ENCODE data around the gene OTOP2.

OTOP2 gene

GRCh38 chr17:74928786-74929185 is 4.7 kb downstream of the OTOP2 start:
- no peak for DNase-seq

- no peak for DNase-seq
Observed at GRCh38 chr17:74930535-74931036, 6.5 kb downstream of the OTOP2 start.

- DNase-seq: no peak
Observed at GRCh38 chr17:74935048-74935447, 11.0 kb downstream of the OTOP2 start.

GRCh38 chr17:74935585-74936469 is 11.8 kb downstream of the OTOP2 start, which contains the start of gene OTOP3:
Gene OTOP3, plus strand, starts transcription at chr17:74935898. Its CDS starts 24 bp downstream, at chr17:74935922.
- DNase-seq: no peak

- DNase-seq: no peak
Observed at GRCh38 chr17:74936470-74936799, 12.4 kb downstream of the OTOP2 start.

GRCh38 chr17:74937064-74938051 is 13.3 kb downstream of the OTOP2 start:
- no peak for DNase-seq

GRCh38 chr17:74938194-74938950 is 14.3 kb downstream of the OTOP2 start:
- no peak for DNase-seq

GRCh38 chr17:74939534-74939933 is 15.5 kb downstream of the OTOP2 start:
- DNase-seq: no peak

GRCh38 chr17:74941128-74941725 is 17.2 kb downstream of the OTOP2 start:
- DNase-seq: no peak

GRCh38 chr17:74943808-74944522 is 19.9 kb downstream of the OTOP2 start:
- DNase-seq: no peak

GRCh38 chr17:74945543-74945942 is 21.5 kb downstream of the OTOP2 start:
- no peak for DNase-seq

- no peak for DNase-seq
Observed at GRCh38 chr17:74946641-74947040, 22.6 kb downstream of the OTOP2 start.

- no peak for DNase-seq
Observed at GRCh38 chr17:74947041-74947754, 23.1 kb downstream of the OTOP2 start.

- no peak for DNase-seq
Observed at GRCh38 chr17:74949455-74950115, 25.5 kb downstream of the OTOP2 start.

GRCh38 chr17:74950207-74950606 is 26.1 kb downstream of the OTOP2 start:
- DNase-seq: no peak

- no peak for DNase-seq
Observed at GRCh38 chr17:74951065-74951464, 27.0 kb downstream of the OTOP2 start.

GRCh38 chr17:74951680-74952421 is 27.8 kb downstream of the OTOP2 start:
- no peak for DNase-seq

GRCh38 chr17:74952431-74953133 is 28.5 kb downstream of the OTOP2 start:
- DNase-seq: no peak

- no peak for DNase-seq
Observed at GRCh38 chr17:74953134-74953687, 29.1 kb downstream of the OTOP2 start.

Data from GF-D8 (cell line).